ENCODE results near the gene SCRN1. TPM values are rescaled to one million over a fixed set of nuclear protein-coding genes. Genes with fewer than 3 reads are reported as not detected.

Gene SCRN1
- total RNA-seq, 1 experiment from 2014 or later: 96.2 TPM

DNA sequence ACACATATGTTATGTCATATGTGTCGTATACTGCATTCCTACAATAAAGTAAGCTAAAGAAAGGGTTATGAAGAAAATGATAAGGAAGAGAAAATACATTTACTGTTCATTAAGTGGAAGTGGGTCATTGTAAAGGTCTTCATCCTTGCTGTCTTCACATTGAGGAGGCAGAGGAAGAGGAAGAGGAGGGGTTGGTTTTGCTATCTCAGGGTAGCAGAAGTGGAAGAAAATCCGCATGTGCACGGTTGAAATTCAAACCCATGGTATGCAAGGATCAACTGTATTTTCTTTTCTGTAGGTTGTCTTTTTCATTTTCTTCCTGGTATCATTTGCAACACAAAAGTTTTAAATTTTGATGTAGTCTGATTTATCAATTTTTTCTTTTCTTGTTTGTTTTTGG lies 44.9 kb upstream of the SCRN1 start (continued):
- TF ChIP-seq, protein P1, sequence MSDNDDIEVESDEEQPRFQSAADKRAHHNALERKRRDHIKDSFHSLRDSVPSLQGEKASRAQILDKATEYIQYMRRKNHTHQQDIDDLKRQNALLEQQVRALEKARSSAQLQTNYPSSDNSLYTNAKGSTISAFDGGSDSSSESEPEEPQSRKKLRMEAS (CRISPR knock-in tag; IDR thresholded peaks at IDR 0.05): no peak
- TF ChIP-seq, protein P2, sequence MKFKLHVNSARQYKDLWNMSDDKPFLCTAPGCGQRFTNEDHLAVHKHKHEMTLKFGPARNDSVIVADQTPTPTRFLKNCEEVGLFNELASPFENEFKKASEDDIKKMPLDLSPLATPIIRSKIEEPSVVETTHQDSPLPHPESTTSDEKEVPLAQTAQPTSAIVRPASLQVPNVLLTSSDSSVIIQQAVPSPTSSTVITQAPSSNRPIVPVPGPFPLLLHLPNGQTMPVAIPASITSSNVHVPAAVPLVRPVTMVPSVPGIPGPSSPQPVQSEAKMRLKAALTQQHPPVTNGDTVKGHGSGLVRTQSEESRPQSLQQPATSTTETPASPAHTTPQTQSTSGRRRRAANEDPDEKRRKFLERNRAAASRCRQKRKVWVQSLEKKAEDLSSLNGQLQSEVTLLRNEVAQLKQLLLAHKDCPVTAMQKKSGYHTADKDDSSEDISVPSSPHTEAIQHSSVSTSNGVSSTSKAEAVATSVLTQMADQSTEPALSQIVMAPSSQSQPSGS (CRISPR knock-in tag; IDR thresholded peaks at IDR 0.05; ENCODE audit: borderline replicate concordance, low read depth): no peak
- TF ChIP-seq KAT7 (CRISPR knock-in tag; IDR thresholded peaks at IDR 0.05; ENCODE audit: borderline replicate concordance) (no peak), ESRRA (CRISPR knock-in tag; IDR thresholded peaks at IDR 0.05; ENCODE audit: borderline replicate concordance) (no peak), NFYB (CRISPR knock-in tag; conservative IDR thresholded peaks at IDR 0.05; ENCODE audit: low read depth) (no peak), ZNF671 (CRISPR knock-in tag; IDR thresholded peaks at IDR 0.05) (no peak), ZNF121 (CRISPR knock-in tag; IDR thresholded peaks at IDR 0.05) (no peak), TP53 (CRISPR knock-in tag; IDR thresholded peaks at IDR 0.05) (no peak)
- TF ChIP-seq, protein P3, sequence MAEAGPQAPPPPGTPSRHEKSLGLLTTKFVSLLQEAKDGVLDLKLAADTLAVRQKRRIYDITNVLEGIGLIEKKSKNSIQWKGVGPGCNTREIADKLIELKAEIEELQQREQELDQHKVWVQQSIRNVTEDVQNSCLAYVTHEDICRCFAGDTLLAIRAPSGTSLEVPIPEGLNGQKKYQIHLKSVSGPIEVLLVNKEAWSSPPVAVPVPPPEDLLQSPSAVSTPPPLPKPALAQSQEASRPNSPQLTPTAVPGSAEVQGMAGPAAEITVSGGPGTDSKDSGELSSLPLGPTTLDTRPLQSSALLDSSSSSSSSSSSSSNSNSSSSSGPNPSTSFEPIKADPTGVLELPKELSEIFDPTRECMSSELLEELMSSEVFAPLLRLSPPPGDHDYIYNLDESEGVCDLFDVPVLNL (CRISPR knock-in tag; IDR thresholded peaks at IDR 0.05; ENCODE audit: borderline replicate concordance, low read depth): no peak
- TF ChIP-seq, protein P4, sequence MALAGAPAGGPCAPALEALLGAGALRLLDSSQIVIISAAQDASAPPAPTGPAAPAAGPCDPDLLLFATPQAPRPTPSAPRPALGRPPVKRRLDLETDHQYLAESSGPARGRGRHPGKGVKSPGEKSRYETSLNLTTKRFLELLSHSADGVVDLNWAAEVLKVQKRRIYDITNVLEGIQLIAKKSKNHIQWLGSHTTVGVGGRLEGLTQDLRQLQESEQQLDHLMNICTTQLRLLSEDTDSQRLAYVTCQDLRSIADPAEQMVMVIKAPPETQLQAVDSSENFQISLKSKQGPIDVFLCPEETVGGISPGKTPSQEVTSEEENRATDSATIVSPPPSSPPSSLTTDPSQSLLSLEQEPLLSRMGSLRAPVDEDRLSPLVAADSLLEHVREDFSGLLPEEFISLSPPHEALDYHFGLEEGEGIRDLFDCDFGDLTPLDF (CRISPR knock-in tag; IDR thresholded peaks at IDR 0.05): no peak
- TF ChIP-seq, protein P5, sequence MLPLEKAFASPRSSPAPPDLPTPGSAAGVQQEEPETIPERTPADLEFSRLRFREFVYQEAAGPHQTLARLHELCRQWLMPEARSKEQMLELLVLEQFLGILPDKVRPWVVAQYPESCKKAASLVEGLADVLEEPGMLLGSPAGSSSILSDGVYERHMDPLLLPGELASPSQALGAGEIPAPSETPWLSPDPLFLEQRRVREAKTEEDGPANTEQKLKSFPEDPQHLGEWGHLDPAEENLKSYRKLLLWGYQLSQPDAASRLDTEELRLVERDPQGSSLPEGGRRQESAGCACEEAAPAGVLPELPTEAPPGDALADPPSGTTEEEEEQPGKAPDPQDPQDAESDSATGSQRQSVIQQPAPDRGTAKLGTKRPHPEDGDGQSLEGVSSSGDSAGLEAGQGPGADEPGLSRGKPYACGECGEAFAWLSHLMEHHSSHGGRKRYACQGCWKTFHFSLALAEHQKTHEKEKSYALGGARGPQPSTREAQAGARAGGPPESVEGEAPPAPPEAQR (CRISPR knock-in tag; IDR thresholded peaks at IDR 0.05): no peak
- TF ChIP-seq, protein P6, sequence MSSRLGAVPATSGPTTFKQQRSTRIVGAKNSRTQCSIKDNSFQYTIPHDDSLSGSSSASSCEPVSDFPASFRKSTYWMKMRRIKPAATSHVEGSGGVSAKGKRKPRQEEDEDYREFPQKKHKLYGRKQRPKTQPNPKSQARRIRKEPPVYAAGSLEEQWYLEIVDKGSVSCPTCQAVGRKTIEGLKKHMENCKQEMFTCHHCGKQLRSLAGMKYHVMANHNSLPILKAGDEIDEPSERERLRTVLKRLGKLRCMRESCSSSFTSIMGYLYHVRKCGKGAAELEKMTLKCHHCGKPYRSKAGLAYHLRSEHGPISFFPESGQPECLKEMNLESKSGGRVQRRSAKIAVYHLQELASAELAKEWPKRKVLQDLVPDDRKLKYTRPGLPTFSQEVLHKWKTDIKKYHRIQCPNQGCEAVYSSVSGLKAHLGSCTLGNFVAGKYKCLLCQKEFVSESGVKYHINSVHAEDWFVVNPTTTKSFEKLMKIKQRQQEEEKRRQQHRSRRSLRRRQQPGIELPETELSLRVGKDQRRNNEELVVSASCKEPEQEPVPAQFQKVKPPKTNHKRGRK (CRISPR knock-in tag; IDR thresholded peaks at IDR 0.05; ENCODE audit: borderline replicate concordance): no peak

DNA sequence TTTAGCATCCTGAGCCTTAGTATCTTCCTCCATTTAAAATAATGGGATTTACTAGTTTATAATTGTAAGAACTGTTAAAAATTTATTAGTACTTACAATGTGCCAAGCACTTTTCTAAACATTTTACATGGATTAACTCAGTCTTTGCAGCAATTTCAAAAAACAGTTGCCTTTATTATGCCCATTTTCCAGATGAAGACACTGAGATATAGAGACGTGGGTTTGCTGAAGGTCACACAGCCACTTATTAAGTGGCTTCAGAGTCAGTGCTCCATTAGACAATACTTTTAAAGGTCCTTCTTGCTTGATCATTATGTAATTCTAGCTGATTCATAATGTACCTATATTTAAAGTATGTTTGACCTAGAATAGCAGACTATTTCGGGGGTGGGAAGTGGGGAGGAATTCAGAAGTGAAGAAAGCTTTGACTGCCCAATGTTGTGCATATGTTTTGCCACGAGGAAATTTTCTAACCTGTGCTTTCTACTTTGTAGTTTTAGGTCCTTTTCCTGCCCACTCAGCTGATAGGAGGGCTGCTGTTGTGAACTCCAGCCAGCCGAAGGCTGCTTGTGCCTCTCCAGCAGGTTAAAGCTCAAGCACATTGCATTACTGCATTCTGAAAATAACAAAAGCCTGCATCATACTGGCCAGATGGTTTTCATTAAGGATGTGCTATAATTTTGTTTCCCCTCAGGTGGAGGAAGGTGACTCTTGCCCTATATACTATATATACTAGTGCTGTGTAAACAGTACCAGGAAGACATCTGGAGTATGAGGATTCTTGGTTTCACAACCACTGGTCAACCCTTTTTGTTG lies 42.9 kb upstream of the SCRN1 start:
- no peak for DNase-seq (ENCODE audit: low spot score)
- no peak overlapping the region for H3K4me3 Mint-ChIP-seq
- no peak for ATAC-seq
- H3K27ac Mint-ChIP-seq: no peak overlapping the region
- H3K36me3 Mint-ChIP-seq: no peaks in the 10 kb centered on the region
- ChIA-PET CTCF (no interaction called here), POLR2A (no interaction called here)
- H3K4me1 Mint-ChIP-seq: peaks cover 12% of the 10 kb centered on the region
- H3K27me3 Mint-ChIP-seq (ENCODE audit: low read depth): no peaks in the 10 kb centered on the region
- no peaks in the 10 kb centered on the region for H3K9me3 Mint-ChIP-seq
- TF ChIP-seq, protein P7, sequence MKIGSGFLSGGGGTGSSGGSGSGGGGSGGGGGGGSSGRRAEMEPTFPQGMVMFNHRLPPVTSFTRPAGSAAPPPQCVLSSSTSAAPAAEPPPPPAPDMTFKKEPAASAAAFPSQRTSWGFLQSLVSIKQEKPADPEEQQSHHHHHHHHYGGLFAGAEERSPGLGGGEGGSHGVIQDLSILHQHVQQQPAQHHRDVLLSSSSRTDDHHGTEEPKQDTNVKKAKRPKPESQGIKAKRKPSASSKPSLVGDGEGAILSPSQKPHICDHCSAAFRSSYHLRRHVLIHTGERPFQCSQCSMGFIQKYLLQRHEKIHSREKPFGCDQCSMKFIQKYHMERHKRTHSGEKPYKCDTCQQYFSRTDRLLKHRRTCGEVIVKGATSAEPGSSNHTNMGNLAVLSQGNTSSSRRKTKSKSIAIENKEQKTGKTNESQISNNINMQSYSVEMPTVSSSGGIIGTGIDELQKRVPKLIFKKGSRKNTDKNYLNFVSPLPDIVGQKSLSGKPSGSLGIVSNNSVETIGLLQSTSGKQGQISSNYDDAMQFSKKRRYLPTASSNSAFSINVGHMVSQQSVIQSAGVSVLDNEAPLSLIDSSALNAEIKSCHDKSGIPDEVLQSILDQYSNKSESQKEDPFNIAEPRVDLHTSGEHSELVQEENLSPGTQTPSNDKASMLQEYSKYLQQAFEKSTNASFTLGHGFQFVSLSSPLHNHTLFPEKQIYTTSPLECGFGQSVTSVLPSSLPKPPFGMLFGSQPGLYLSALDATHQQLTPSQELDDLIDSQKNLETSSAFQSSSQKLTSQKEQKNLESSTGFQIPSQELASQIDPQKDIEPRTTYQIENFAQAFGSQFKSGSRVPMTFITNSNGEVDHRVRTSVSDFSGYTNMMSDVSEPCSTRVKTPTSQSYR (CRISPR knock-in tag; IDR thresholded peaks at IDR 0.05): no peak
- TF ChIP-seq TCF7 (CRISPR knock-in tag; IDR thresholded peaks at IDR 0.05; ENCODE audit: low read depth): no peak
- TF ChIP-seq, protein P8, sequence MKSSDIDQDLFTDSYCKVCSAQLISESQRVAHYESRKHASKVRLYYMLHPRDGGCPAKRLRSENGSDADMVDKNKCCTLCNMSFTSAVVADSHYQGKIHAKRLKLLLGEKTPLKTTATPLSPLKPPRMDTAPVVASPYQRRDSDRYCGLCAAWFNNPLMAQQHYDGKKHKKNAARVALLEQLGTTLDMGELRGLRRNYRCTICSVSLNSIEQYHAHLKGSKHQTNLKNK (CRISPR knock-in tag; IDR thresholded peaks at IDR 0.05): no peak
- TF ChIP-seq FOXK1 (CRISPR knock-in tag; IDR thresholded peaks at IDR 0.05): no peak
- no peak for TF ChIP-seq ZNF263 (CRISPR knock-in tag; IDR thresholded peaks at IDR 0.05; ENCODE audit: low read depth)
- TF ChIP-seq, protein P4 (CRISPR knock-in tag; IDR thresholded peaks at IDR 0.05): no peak
- no peak for TF ChIP-seq SOX15 (CRISPR knock-in tag; IDR thresholded peaks at IDR 0.05)
- TF ChIP-seq, protein P9, sequence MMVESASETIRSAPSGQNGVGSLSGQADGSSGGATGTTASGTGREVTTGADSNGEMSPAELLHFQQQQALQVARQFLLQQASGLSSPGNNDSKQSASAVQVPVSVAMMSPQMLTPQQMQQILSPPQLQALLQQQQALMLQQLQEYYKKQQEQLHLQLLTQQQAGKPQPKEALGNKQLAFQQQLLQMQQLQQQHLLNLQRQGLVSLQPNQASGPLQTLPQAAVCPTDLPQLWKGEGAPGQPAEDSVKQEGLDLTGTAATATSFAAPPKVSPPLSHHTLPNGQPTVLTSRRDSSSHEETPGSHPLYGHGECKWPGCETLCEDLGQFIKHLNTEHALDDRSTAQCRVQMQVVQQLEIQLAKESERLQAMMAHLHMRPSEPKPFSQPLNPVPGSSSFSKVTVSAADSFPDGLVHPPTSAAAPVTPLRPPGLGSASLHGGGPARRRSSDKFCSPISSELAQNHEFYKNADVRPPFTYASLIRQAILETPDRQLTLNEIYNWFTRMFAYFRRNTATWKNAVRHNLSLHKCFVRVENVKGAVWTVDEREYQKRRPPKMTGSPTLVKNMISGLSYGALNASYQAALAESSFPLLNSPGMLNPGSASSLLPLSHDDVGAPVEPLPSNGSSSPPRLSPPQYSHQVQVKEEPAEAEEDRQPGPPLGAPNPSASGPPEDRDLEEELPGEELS (CRISPR knock-in tag; IDR thresholded peaks at IDR 0.05): no peak
- TF ChIP-seq ZNF671 (CRISPR knock-in tag; IDR thresholded peaks at IDR 0.05): no peak
- TF ChIP-seq CREB1 (CRISPR knock-in tag; IDR thresholded peaks at IDR 0.05): no peak
- TF ChIP-seq ETV6 (CRISPR knock-in tag; IDR thresholded peaks at IDR 0.05): no peak
